ENCODE measurements around the gene DKK1. TPM values are rescaled to one million over a fixed set of nuclear protein-coding genes. Genes with fewer than 3 reads are reported as not detected.

DKK1 gene
- total RNA-seq, 2 donors from 2014 or later: 12.0 to 28.9 TPM

DNA sequence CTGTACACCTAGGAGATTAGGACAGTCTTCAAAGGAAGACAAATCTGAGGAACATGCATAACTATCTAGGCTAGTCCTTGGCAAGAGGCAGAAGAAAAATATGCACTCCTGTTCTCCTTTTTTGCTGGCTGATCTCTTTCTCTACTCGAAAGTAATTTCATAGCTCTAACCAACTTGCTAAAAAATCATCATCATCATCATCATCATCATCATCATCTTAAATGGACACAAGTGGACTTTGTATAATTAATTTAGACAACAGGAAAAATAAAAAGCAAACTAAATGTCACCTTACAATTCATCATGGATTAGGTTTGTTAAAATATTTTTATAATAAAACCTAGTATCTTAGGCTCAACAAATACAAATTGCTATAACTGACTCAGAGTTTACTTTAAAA lies 47.2 kb upstream of the DKK1 start:
- no peaks in the 10 kb centered on the region for H3K27me3 ChIP-seq (ENCODE audit: control insufficient read depth, insufficient read depth, low read length, poor library complexity, severe bottlenecking)
- H3K4me1 ChIP-seq (ENCODE audit: control insufficient read depth, insufficient read depth, low read length): no peaks in the 10 kb centered on the region
- H3K4me3 ChIP-seq (ENCODE audit: low read length): no peak overlapping the region
- Mint-ChIP-seq H3K27me3 (ENCODE audit: insufficient read depth) (no peaks in the 10 kb centered on the region), H3K4me3 (no peak overlapping the region), H3K36me3 (ENCODE audit: low read depth) (no peaks in the 10 kb centered on the region), H3K27ac (no peak overlapping the region), H3K4me1 (peaks cover 3% of the 10 kb centered on the region), H3K9me3 (no peaks in the 10 kb centered on the region)
- H3K36me3 ChIP-seq (ENCODE audit: control insufficient read depth, insufficient read depth, low read length): no peaks in the 10 kb centered on the region
- H3K9ac ChIP-seq (ENCODE audit: extremely low read depth, low read length, poor library complexity, severe bottlenecking): no peak overlapping the region
- H3K9me3 ChIP-seq (ENCODE audit: control insufficient read depth, low read length): no peaks in the 10 kb centered on the region
- TF ChIP-seq, protein P1, sequence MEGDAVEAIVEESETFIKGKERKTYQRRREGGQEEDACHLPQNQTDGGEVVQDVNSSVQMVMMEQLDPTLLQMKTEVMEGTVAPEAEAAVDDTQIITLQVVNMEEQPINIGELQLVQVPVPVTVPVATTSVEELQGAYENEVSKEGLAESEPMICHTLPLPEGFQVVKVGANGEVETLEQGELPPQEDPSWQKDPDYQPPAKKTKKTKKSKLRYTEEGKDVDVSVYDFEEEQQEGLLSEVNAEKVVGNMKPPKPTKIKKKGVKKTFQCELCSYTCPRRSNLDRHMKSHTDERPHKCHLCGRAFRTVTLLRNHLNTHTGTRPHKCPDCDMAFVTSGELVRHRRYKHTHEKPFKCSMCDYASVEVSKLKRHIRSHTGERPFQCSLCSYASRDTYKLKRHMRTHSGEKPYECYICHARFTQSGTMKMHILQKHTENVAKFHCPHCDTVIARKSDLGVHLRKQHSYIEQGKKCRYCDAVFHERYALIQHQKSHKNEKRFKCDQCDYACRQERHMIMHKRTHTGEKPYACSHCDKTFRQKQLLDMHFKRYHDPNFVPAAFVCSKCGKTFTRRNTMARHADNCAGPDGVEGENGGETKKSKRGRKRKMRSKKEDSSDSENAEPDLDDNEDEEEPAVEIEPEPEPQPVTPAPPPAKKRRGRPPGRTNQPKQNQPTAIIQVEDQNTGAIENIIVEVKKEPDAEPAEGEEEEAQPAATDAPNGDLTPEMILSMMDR (conservative IDR thresholded peaks at IDR 0.05): no peak
- DNase-seq: no peak
- no peak overlapping the region for H3K27ac ChIP-seq (ENCODE audit: low read depth, low read length)
- WGBS, 2 experiments (ENCODE audit: insufficient coverage in 1 of 2, insufficient read length in 1 of 2): 96% methylated on average over 1 of the region's 1 CpG; no CpG with 5 or more reads in 1 of the 2 experiments

DNA sequence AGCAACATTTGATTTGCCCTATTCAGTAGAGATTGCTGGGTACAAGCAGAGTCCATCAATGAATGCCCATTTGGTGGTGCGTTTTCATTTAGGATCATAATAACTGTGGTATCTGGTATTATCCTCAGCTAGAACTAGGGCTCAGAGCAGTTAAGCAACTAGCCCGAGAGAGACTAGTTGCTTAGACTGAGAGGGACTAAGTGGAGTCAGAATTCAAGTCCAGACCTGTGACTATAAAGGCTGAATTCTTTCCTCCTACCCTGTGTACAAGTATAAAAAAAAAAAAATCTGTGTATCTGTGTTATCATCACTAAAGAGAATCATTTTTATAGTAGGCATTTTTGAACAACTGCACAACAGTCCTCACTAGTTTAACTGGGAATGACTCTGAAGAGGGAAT lies 45.3 kb upstream of the DKK1 start:
- Histone ChIP-seq H3K36me3 (ENCODE audit: control insufficient read depth, insufficient read depth, low read length) (no peaks in the 10 kb centered on the region), H3K9ac (ENCODE audit: extremely low read depth, low read length, poor library complexity, severe bottlenecking) (no peak overlapping the region), H3K4me3 (ENCODE audit: low read length) (no peak overlapping the region), H3K4me1 (ENCODE audit: control insufficient read depth, insufficient read depth, low read length) (no peaks in the 10 kb centered on the region), H3K27ac (ENCODE audit: low read depth, low read length) (no peak overlapping the region), H3K9me3 (ENCODE audit: control insufficient read depth, low read length) (no peaks in the 10 kb centered on the region), H3K27me3 (ENCODE audit: control insufficient read depth, insufficient read depth, low read length, poor library complexity, severe bottlenecking) (no peaks in the 10 kb centered on the region)
- Mint-ChIP-seq H3K36me3 (ENCODE audit: low read depth) (no peaks in the 10 kb centered on the region), H3K4me1 (peaks cover 3% of the 10 kb centered on the region), H3K27ac (no peak overlapping the region), H3K27me3 (ENCODE audit: insufficient read depth) (no peaks in the 10 kb centered on the region), H3K9me3 (no peaks in the 10 kb centered on the region), H3K4me3 (no peak overlapping the region)
- TF ChIP-seq, protein P1 (conservative IDR thresholded peaks at IDR 0.05): no peak
- DNase-seq: no peak
- WGBS, 2 experiments (ENCODE audit: insufficient coverage in 1 of 2, insufficient read length in 1 of 2): 92 to 100% methylated on average over 1 to 2 of the region's 2 CpGs

DNA sequence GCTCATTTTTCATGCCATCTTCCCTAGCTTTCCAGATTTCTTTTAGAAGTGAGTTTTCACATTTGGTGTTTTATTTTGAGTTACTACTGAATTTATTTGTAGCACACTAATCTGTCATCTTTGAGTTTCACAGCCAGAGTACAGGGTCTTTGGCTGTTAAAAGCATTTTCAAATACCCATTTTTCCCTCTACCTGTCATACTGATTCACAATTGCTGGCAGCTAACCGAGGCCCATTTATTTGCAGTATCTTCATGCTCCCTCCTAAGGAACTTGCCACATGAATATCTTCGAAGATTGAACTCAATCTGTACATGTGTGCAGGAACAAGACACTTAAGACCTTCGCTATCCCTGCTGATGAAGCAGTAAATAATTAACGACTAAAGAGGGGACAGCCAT lies 44.8 kb upstream of the DKK1 start:
- no peak overlapping the region for H3K27ac Mint-ChIP-seq
- TF ChIP-seq, protein P1 (conservative IDR thresholded peaks at IDR 0.05): no peak
- H3K4me1 ChIP-seq (ENCODE audit: control insufficient read depth, insufficient read depth, low read length): no peaks in the 10 kb centered on the region
- H3K4me3 Mint-ChIP-seq: no peak overlapping the region
- no peaks in the 10 kb centered on the region for H3K27me3 Mint-ChIP-seq (ENCODE audit: insufficient read depth)
- H3K9me3 ChIP-seq (ENCODE audit: control insufficient read depth, low read length): no peaks in the 10 kb centered on the region
- no peak for DNase-seq
- H3K4me1 Mint-ChIP-seq: peaks cover 3% of the 10 kb centered on the region
- H3K36me3 Mint-ChIP-seq (ENCODE audit: low read depth): no peaks in the 10 kb centered on the region
- no peak overlapping the region for H3K27ac ChIP-seq (ENCODE audit: low read depth, low read length)
- H3K9ac ChIP-seq (ENCODE audit: extremely low read depth, low read length, poor library complexity, severe bottlenecking): no peak overlapping the region
- no peaks in the 10 kb centered on the region for H3K9me3 Mint-ChIP-seq
- no peaks in the 10 kb centered on the region for H3K27me3 ChIP-seq (ENCODE audit: control insufficient read depth, insufficient read depth, low read length, poor library complexity, severe bottlenecking)
- H3K4me3 ChIP-seq (ENCODE audit: low read length): no peak overlapping the region
- H3K36me3 ChIP-seq (ENCODE audit: control insufficient read depth, insufficient read depth, low read length): no peaks in the 10 kb centered on the region
- WGBS, 2 experiments (ENCODE audit: insufficient coverage in 1 of 2, insufficient read length in 1 of 2): 92 to 94% methylated on average over 2 to 4 of the region's 4 CpGs
